OCI-LY7 (cell line): Measurements from ENCODE around the gene TBX6. TPM values are rescaled to one million over a fixed set of nuclear protein-coding genes. Genes with fewer than 3 reads are reported as not detected.

ENCODE experiments used
- BruUV-seq: library from RNA; stranded (reverse); fragments of 400-500 nt; replicated peaks from 2 replicates; lab custom pipeline; 2021; lab: Mats Ljungman, UMichigan
- CTCF ChIA-PET: fragments of 300-600 bp; sonication (Branson Sonifier 250); formaldehyde crosslinking; loops from one replicate; lab custom pipeline; 2022; ENCODE audit warnings: antibody characterized with exemption; ENCODE audit not compliant: unreplicated experiment; lab: Charles Lee
- POLR2A ChIA-PET: fragments of 300-600 bp; sonication (Branson Sonifier 250); formaldehyde crosslinking; loops from one replicate; lab custom pipeline; 2022; ENCODE audit warnings: antibody characterized with exemption; lab: Charles Lee
- DNase-seq: peaks from one replicate; pipeline ENCODE4 v3.0.0-alpha.2; 2015; ENCODE audit warnings: low spot score
- H2AFZ ChIP-seq: fragments of 200-600 bp; sonication (generic), shearing (Covaris generic); 2 replicates; pipeline ENCODE4 v1.6.1; 2014; ENCODE audit warnings: mild to moderate bottlenecking, antibody characterized with exemption, low read length, moderate library complexity
- H3K27ac ChIP-seq: fragments of 200-600 bp; sonication (generic); 2 replicates; pipeline ENCODE4 v1.5.1; 2014; ENCODE audit warnings: mixed run types, low read depth, mild to moderate bottlenecking, moderate library complexity, low read length, inconsistent platforms; ENCODE audit not compliant: poor library complexity, severe bottlenecking
- H3K36me3 ChIP-seq: fragments of 200-600 bp; sonication (generic); 2 replicates; pipeline ENCODE4 v1.6.1; 2014; ENCODE audit warnings: mild to moderate bottlenecking, antibody characterized with exemption, low read length, moderate library complexity, mixed read lengths; ENCODE audit not compliant: insufficient read depth
- H3K4me1 ChIP-seq: fragments of 200-600 bp; sonication (generic); 2 replicates; pipeline ENCODE4 v1.5.1; 2014; ENCODE audit warnings: mild to moderate bottlenecking, low read length; ENCODE audit not compliant: insufficient read depth, poor library complexity, severe bottlenecking
- H3K4me2 ChIP-seq: fragments of 200-600 bp; sonication (generic); 2 replicates; pipeline ENCODE4 v1.6.1; 2014; ENCODE audit warnings: mild to moderate bottlenecking, low read length
- H3K4me3 ChIP-seq: fragments of 200-600 bp; sonication (generic); 2 replicates; pipeline ENCODE4 v1.5.1; 2014; ENCODE audit warnings: mild to moderate bottlenecking, low read depth, low read length; ENCODE audit not compliant: poor library complexity, severe bottlenecking
- H3K79me2 ChIP-seq: fragments of 200-600 bp; sonication (generic); 2 replicates; pipeline ENCODE4 v1.6.1; 2016; ENCODE audit warnings: low read depth, mild to moderate bottlenecking, low read length, moderate library complexity, mixed read lengths; ENCODE audit not compliant: insufficient read depth
- H3K9me2 ChIP-seq: fragments of 200-600 bp; sonication (generic); 2 replicates; pipeline ENCODE4 v1.6.1; 2016; ENCODE audit warnings: mild to moderate bottlenecking, low read length, mixed read lengths; ENCODE audit not compliant: insufficient read depth
- H3K9me3 ChIP-seq: fragments of 200-600 bp; sonication (generic); 2 replicates; pipeline ENCODE4 v1.6.1; 2014; ENCODE audit warnings: mild to moderate bottlenecking, mixed run types, low read length, mixed read lengths
- H4K20me1 ChIP-seq: fragments of 200-600 bp; sonication (generic); 2 replicates; pipeline ENCODE4 v1.6.1; 2014; ENCODE audit warnings: mild to moderate bottlenecking, antibody characterized with exemption, low read length, moderate library complexity, mixed read lengths; ENCODE audit not compliant: insufficient read depth
- CTCF ChIP-seq: fragments of 200-600 bp; sonication (generic); conservative IDR thresholded peaks from 2 replicates; pipeline ENCODE4 v1.5.1; 2014; ENCODE audit warnings: mild to moderate bottlenecking, antibody characterized with exemption, low read length, moderate library complexity, mixed read lengths
- EZH2phosphoT487 ChIP-seq: fragments of 200-600 bp; sonication (generic); IDR thresholded peaks from 2 replicates; pipeline ENCODE4 v1.6.1; 2018; ENCODE audit warnings: low read depth, borderline replicate concordance, mild to moderate bottlenecking, mixed run types, antibody characterized with exemption, low read length, moderate library complexity, mixed read lengths
- intact Hi-C: fragments of 100-400 bp; cut with micrococcal nuclease; formaldehyde crosslinking; loops from one replicate; pipeline ENCODE4 v1.10.0; 2022; ENCODE audit not compliant: unreplicated experiment
- total RNA-seq, 2 experiments: library from RNA; depleted of rRNA in 1 of 2; stranded (reverse); fragments of >200 nt in 1 of 2; shearing (Covaris generic) in 1 of 2; gene quantifications; 2 replicates each; pipeline ENCODE4 v1.2.3, GENCODE V29; 2014 to 2022

Gene TBX6
- total RNA-seq, 2 experiments from 2014 or later: 1.4 to 3.7 TPM

GRCh38 chr16:30084096-30084815 is 7.5 kb downstream of the TBX6 start:
- DNase-seq: no peak
- no peak overlapping the region for H3K27ac ChIP-seq
- peaks cover 8% of the 10 kb centered on the region; the same call in 1 of the 2 replicates for H3K79me2 ChIP-seq
- no peak overlapping the region for H3K4me2 ChIP-seq
- no TSS peak for BruUV-seq
- no peaks in the 10 kb centered on the region for H3K9me2 ChIP-seq
- H3K9me3 ChIP-seq: no peaks in the 10 kb centered on the region
- no peaks in the 10 kb centered on the region for H3K4me1 ChIP-seq
- intact Hi-C loops: no loop called here
- peaks cover 77% of the 10 kb centered on the region for H3K36me3 ChIP-seq
- H3K4me3 ChIP-seq: no peak overlapping the region
- no peaks in the 10 kb centered on the region for H4K20me1 ChIP-seq
- no peak overlapping the region for H2AFZ ChIP-seq
- ChIA-PET POLR2A (no interaction called here), CTCF (no interaction called here)
- TF ChIP-seq EZH2phosphoT487 (no peak), CTCF (no peak)

GRCh38 chr16:30083216-30084055 is 8.3 kb downstream of the TBX6 start:
- TF ChIP-seq CTCF (no peak), EZH2phosphoT487 (no peak)
- no peaks in the 10 kb centered on the region for H4K20me1 ChIP-seq
- ChIA-PET CTCF (no interaction called here), POLR2A (interaction anchor here (0.6 kb wide), 1 partner anchor 8 kb away, joined by 5 read pairs; the partner anchor contains the start of gene TBX6)
- no peak for DNase-seq
- peaks cover 85% of the 10 kb centered on the region for H3K36me3 ChIP-seq
- H3K27ac ChIP-seq: no peak overlapping the region
- no peaks in the 10 kb centered on the region for H3K4me1 ChIP-seq
- no peak overlapping the region for H3K4me2 ChIP-seq
- H3K9me3 ChIP-seq: no peaks in the 10 kb centered on the region
- peaks cover 12% of the 10 kb centered on the region; the same call in 1 of the 2 replicates for H3K79me2 ChIP-seq
- no peak overlapping the region for H3K4me3 ChIP-seq
- H2AFZ ChIP-seq: no peak overlapping the region
- intact Hi-C loops: no loop called here
- H3K9me2 ChIP-seq: no peaks in the 10 kb centered on the region
- BruUV-seq: no TSS peak
